Vein endothelial cell (primary cell): ENCODE measurements around the gene CREB5. TPM values are rescaled to one million over a fixed set of nuclear protein-coding genes. Genes with fewer than 3 reads are reported as not detected.

ENCODE experiments used
- total RNA-seq: library from RNA; depleted of rRNA; stranded (reverse); fragments of >200 nt; gene quantifications from 2 replicates; pipeline ENCODE4 v1.2.3, GENCODE V29; 2012

CREB5 gene
- 5.1 and 5.9 TPM in 2 replicates for total RNA-seq

GRCh38 chr7:28411876-28412662, at the start of gene CREB5:
Gene CREB5 (plus strand): TSS chr7:28412518. CDS start chr7:28412915, 397 bp downstream.

Other genes with a start within 250 kb of the CREB5 start
- 3.6 and 5.4 TPM in 2 replicates for gene JAZF1, start 231.7 kb upstream of the CREB5 start, total RNA-seq